GM23338 (cell line): ENCODE data around the gene USP32.

Experiments
- CREB1 ChIP-seq: fragments of 250-450 bp; sonication (Bioruptor Pico); IDR thresholded peaks from 2 replicates; pipeline ENCODE4 v1.5.0; 2020; ENCODE audit warnings: low read depth, mild to moderate bottlenecking, moderate library complexity
- EZH2 ChIP-seq: fragments of 200-600 bp; sonication (generic); IDR thresholded peaks from one replicate; pipeline ENCODE4 v1.8.0; 2017; ENCODE audit warnings: antibody characterized with exemption, mild to moderate bottlenecking, low read depth; ENCODE audit not compliant: unreplicated experiment
- EZH2phosphoT487 ChIP-seq: fragments of 200-600 bp; sonication (generic); IDR thresholded peaks from one replicate; pipeline ENCODE4 v1.8.1; 2018; ENCODE audit warnings: antibody characterized with exemption; ENCODE audit not compliant: unreplicated experiment
- JUNB ChIP-seq: IDR thresholded peaks from one replicate; pipeline ENCODE4 v1.6.1; 2016; ENCODE audit warnings: antibody characterized with exemption; ENCODE audit not compliant: unreplicated experiment
- NANOG ChIP-seq: IDR thresholded peaks from 2 replicates; pipeline ENCODE4 v1.6.1; 2016; ENCODE audit warnings: antibody characterized with exemption, borderline replicate concordance
- POLR2AphosphoS5 ChIP-seq: IDR thresholded peaks from 2 replicates; pipeline ENCODE4 v1.6.1; 2016; ENCODE audit warnings: antibody characterized with exemption, low read depth
- ZNF114 ChIP-seq: fragments of 250-450 bp; sonication (Bioruptor Pico); IDR thresholded peaks from 2 replicates; pipeline ENCODE4 v1.5.0; 2020; ENCODE audit warnings: mild to moderate bottlenecking, moderate library complexity
- ZNF331 ChIP-seq: fragments of 250-450 bp; sonication (Bioruptor Pico); IDR thresholded peaks from 2 replicates; pipeline ENCODE4 v1.5.0; 2020; ENCODE audit warnings: low read depth, mild to moderate bottlenecking, moderate library complexity
- TF ChIP-seq, protein P1 (sequence below), 2 experiments: fragments of 200-600 bp in 1 of 2; sonication (generic) in 1 of 2; conservative IDR thresholded peaks; 2 replicates each; pipeline versions ENCODE4 v1.5.1 to v1.6.1; 2016 to 2017; ENCODE audit warnings: antibody characterized with exemption in 2 of 2, low read depth in 2 of 2, mild to moderate bottlenecking in 2 of 2, moderate library complexity in 1 of 2
- TF ChIP-seq, protein P2 (sequence below): IDR thresholded peaks from one replicate; pipeline ENCODE4 v1.6.1; 2018; ENCODE audit warnings: antibody characterized with exemption; ENCODE audit not compliant: unreplicated experiment

DNA sequence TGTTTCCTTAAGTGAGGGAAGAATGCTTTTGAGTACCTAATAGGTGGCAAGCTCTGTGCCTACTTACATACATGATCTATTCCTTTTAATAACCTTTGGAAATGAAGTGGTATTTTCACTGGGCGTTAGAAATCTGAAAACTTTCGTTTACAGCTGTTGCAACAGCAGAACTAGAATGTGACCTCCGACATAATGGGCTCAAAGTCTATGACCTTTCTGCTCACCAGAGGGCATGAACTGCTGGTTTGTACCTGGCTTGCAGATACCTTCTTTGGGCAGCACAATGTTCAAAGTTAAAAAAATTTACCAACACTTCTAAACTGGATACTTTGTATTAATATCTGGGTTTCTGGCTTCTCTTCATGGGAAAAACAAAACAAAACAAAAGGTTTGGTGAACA, 217.9 kb downstream of the USP32 start:
- TF ChIP-seq, protein P1, sequence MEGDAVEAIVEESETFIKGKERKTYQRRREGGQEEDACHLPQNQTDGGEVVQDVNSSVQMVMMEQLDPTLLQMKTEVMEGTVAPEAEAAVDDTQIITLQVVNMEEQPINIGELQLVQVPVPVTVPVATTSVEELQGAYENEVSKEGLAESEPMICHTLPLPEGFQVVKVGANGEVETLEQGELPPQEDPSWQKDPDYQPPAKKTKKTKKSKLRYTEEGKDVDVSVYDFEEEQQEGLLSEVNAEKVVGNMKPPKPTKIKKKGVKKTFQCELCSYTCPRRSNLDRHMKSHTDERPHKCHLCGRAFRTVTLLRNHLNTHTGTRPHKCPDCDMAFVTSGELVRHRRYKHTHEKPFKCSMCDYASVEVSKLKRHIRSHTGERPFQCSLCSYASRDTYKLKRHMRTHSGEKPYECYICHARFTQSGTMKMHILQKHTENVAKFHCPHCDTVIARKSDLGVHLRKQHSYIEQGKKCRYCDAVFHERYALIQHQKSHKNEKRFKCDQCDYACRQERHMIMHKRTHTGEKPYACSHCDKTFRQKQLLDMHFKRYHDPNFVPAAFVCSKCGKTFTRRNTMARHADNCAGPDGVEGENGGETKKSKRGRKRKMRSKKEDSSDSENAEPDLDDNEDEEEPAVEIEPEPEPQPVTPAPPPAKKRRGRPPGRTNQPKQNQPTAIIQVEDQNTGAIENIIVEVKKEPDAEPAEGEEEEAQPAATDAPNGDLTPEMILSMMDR (conservative IDR thresholded peaks at IDR 0.05; ENCODE audit: low read depth in 2 of 2): no peak
- TF ChIP-seq ZNF331 (CRISPR knock-in tag) (no peak), POLR2AphosphoS5 (no peak), EZH2 (no peak), JUNB (no peak), EZH2phosphoT487 (no peak), ZNF114 (no peak), CREB1 (CRISPR knock-in tag) (no peak), NANOG (no peak)
- TF ChIP-seq, protein P2, sequence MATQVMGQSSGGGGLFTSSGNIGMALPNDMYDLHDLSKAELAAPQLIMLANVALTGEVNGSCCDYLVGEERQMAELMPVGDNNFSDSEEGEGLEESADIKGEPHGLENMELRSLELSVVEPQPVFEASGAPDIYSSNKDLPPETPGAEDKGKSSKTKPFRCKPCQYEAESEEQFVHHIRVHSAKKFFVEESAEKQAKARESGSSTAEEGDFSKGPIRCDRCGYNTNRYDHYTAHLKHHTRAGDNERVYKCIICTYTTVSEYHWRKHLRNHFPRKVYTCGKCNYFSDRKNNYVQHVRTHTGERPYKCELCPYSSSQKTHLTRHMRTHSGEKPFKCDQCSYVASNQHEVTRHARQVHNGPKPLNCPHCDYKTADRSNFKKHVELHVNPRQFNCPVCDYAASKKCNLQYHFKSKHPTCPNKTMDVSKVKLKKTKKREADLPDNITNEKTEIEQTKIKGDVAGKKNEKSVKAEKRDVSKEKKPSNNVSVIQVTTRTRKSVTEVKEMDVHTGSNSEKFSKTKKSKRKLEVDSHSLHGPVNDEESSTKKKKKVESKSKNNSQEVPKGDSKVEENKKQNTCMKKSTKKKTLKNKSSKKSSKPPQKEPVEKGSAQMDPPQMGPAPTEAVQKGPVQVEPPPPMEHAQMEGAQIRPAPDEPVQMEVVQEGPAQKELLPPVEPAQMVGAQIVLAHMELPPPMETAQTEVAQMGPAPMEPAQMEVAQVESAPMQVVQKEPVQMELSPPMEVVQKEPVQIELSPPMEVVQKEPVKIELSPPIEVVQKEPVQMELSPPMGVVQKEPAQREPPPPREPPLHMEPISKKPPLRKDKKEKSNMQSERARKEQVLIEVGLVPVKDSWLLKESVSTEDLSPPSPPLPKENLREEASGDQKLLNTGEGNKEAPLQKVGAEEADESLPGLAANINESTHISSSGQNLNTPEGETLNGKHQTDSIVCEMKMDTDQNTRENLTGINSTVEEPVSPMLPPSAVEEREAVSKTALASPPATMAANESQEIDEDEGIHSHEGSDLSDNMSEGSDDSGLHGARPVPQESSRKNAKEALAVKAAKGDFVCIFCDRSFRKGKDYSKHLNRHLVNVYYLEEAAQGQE: no peak
